HCT116 (cell line): ENCODE measurements around the gene CEP112.

Experiments used
- CBX3 ChIP-seq: IDR thresholded peaks from 2 replicates; pipeline ENCODE4 v1.6.1; 2012; ENCODE audit warnings: low read depth
- EZH2 ChIP-seq: fragments of 200-600 bp; sonication (generic); IDR thresholded peaks from 2 replicates; pipeline ENCODE4 v1.6.1; 2017; ENCODE audit warnings: antibody characterized with exemption, mixed run types
- EZH2phosphoT487 ChIP-seq: fragments of 200-600 bp; IDR thresholded peaks from 2 replicates; pipeline ENCODE4 v1.6.1; 2018; ENCODE audit warnings: antibody characterized with exemption, borderline replicate concordance
- POLR2A ChIP-seq: IDR thresholded peaks from 2 replicates; pipeline ENCODE4 v1.7.0; 2011; ENCODE audit warnings: borderline replicate concordance; ENCODE audit not compliant: insufficient read depth, insufficient read length; ENCODE audit errors: extremely low read depth
- POLR2AphosphoS5 ChIP-seq: IDR thresholded peaks from 2 replicates; pipeline ENCODE4 v1.6.1; 2011; ENCODE audit warnings: mild to moderate bottlenecking, low read depth, low read length, moderate library complexity
- RAD21 ChIP-seq: IDR thresholded peaks from 2 replicates; pipeline ENCODE4 v1.6.1; 2012; ENCODE audit warnings: low read depth, mild to moderate bottlenecking
- SIN3A ChIP-seq: IDR thresholded peaks from 2 replicates; pipeline ENCODE4 v1.6.1; 2012; ENCODE audit warnings: low read depth
- SRF ChIP-seq: IDR thresholded peaks from 2 replicates; pipeline ENCODE4 v1.6.1; 2012; ENCODE audit warnings: low read depth
- TCF7L2 ChIP-seq: IDR thresholded peaks from 2 replicates; pipeline ENCODE4 v1.7.0; 2011; ENCODE audit warnings: borderline replicate concordance, inconsistent platforms; ENCODE audit not compliant: insufficient read depth, insufficient read length; ENCODE audit errors: extremely low read depth
- ZNF274 ChIP-seq: fragments of 200-500 bp; sonication (Bioruptor generic); IDR thresholded peaks from 2 replicates; pipeline ENCODE4 v1.6.1; 2014; ENCODE audit warnings: mild to moderate bottlenecking, low read depth, low read length, inconsistent platforms
- TF ChIP-seq, protein P1 (sequence below), 3 experiments: fragments of 200-600 bp in 1 of 3; sonication (generic) in 1 of 3; IDR thresholded peaks in 2 of 3; conservative IDR thresholded peaks in 1 of 3; 2 replicates each; pipeline ENCODE4 v1.5.1; 2012 to 2017; ENCODE audit warnings: low read depth in 2 of 3, low read length in 2 of 3, antibody characterized with exemption in 1 of 3, borderline replicate concordance in 1 of 3, control low read depth in 1 of 3, mild to moderate bottlenecking in 1 of 3, mixed read lengths in 1 of 3, mixed run types in 1 of 3, moderate library complexity in 1 of 3; ENCODE audit not compliant: insufficient read depth in 1 of 3
- TF ChIP-seq, protein P2 (sequence below): IDR thresholded peaks from 2 replicates; pipeline ENCODE4 v1.6.1; 2012; ENCODE audit warnings: low read depth
- TF ChIP-seq, protein P3 (sequence below): IDR thresholded peaks from 2 replicates; pipeline ENCODE4 v1.6.1; 2012

DNA sequence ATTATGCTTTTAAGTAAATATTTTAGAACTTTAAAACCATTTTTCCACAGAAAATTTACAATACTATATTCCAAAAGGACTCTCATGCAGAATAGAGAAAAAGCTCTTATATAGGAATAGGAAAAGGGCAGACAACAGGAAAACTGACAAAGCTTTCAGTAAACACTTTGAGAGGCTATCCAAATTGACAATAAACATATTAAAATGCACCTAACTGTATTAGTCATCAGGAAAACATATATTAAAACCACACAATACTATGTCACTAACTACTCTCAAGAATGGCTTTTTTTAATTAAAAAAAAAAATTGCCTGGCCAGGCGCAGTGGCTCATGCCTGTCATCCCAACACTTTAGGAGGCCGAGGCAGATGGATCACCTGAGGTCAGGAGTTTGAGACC is 77.3 kb downstream of the CEP112 start:
- TF ChIP-seq CBX3 (no peak), POLR2A (no peak), EZH2phosphoT487 (no peak), POLR2AphosphoS5 (no peak), EZH2 (no peak), RAD21 (no peak), SIN3A (no peak), ZNF274 (no peak), SRF (no peak), TCF7L2 (no peak)
- TF ChIP-seq, protein P1, sequence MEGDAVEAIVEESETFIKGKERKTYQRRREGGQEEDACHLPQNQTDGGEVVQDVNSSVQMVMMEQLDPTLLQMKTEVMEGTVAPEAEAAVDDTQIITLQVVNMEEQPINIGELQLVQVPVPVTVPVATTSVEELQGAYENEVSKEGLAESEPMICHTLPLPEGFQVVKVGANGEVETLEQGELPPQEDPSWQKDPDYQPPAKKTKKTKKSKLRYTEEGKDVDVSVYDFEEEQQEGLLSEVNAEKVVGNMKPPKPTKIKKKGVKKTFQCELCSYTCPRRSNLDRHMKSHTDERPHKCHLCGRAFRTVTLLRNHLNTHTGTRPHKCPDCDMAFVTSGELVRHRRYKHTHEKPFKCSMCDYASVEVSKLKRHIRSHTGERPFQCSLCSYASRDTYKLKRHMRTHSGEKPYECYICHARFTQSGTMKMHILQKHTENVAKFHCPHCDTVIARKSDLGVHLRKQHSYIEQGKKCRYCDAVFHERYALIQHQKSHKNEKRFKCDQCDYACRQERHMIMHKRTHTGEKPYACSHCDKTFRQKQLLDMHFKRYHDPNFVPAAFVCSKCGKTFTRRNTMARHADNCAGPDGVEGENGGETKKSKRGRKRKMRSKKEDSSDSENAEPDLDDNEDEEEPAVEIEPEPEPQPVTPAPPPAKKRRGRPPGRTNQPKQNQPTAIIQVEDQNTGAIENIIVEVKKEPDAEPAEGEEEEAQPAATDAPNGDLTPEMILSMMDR (IDR thresholded peaks at IDR 0.05 in 2 of 3, conservative IDR thresholded peaks at IDR 0.05 in 1 of 3; ENCODE audit: borderline replicate concordance in 1 of 3, insufficient read depth in 1 of 3, low read depth in 2 of 3, low read length in 2 of 3): no peak
- TF ChIP-seq, protein P2, sequence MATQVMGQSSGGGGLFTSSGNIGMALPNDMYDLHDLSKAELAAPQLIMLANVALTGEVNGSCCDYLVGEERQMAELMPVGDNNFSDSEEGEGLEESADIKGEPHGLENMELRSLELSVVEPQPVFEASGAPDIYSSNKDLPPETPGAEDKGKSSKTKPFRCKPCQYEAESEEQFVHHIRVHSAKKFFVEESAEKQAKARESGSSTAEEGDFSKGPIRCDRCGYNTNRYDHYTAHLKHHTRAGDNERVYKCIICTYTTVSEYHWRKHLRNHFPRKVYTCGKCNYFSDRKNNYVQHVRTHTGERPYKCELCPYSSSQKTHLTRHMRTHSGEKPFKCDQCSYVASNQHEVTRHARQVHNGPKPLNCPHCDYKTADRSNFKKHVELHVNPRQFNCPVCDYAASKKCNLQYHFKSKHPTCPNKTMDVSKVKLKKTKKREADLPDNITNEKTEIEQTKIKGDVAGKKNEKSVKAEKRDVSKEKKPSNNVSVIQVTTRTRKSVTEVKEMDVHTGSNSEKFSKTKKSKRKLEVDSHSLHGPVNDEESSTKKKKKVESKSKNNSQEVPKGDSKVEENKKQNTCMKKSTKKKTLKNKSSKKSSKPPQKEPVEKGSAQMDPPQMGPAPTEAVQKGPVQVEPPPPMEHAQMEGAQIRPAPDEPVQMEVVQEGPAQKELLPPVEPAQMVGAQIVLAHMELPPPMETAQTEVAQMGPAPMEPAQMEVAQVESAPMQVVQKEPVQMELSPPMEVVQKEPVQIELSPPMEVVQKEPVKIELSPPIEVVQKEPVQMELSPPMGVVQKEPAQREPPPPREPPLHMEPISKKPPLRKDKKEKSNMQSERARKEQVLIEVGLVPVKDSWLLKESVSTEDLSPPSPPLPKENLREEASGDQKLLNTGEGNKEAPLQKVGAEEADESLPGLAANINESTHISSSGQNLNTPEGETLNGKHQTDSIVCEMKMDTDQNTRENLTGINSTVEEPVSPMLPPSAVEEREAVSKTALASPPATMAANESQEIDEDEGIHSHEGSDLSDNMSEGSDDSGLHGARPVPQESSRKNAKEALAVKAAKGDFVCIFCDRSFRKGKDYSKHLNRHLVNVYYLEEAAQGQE: no peak
- TF ChIP-seq, protein P3, sequence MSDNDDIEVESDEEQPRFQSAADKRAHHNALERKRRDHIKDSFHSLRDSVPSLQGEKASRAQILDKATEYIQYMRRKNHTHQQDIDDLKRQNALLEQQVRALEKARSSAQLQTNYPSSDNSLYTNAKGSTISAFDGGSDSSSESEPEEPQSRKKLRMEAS: no peak
